Stimulated activated CD4-positive, alpha-beta T cell treated with anti-CD3 and anti-CD28 coated beads, Interleukin-2, amount 100 ng/mL, for 4 hours (primary cell): ENCODE results near the gene KIF2C.
"Not testable (repeated sequence)": the region's sequence is repeated elsewhere in the genome, so short reads cannot be mapped to it uniquely, and the experiment has no call there.

Source experiments
- DNase-seq: peaks from one replicate; pipeline ENCODE4 v3.0.0-alpha.2; 2020; ENCODE audit warnings: low read depth

KIF2C gene

GRCh38 chr1:44812822-44813543 is 73.3 kb downstream of the KIF2C start:
- no peak for DNase-seq

GRCh38 chr1:44815926-44816325 is 76.3 kb downstream of the KIF2C start:
- DNase-seq = not testable (repeated sequence)

GRCh38 chr1:44817307-44817706 is 77.7 kb downstream of the KIF2C start:
- DNase-seq = no peak
